Left colon (tissue), 2 donors: ENCODE measurements around the gene SBF2. TPM values are rescaled to one million over a fixed set of nuclear protein-coding genes. Genes with fewer than 3 reads are reported as not detected.
"Not testable (repeated sequence)": the region's sequence is repeated elsewhere in the genome, so short reads cannot be mapped to it uniquely, and the experiment has no call there.

Experiments
- ATAC-seq: fragments of 200-7000 bp; cut with Tn5 transposase; one replicate; pipeline ENCODE4 v1.9.1; 2020; ENCODE audit warnings: mild to moderate bottlenecking, moderate library complexity
- DNase-seq, 2 donors: peaks; one replicate each; pipeline ENCODE4 v3.0.0-alpha.2; 2020
- intact Hi-C, 2 donors: fragments of 100-400 bp; cut with DNase I in 1 of 2; cut with micrococcal nuclease in 1 of 2; formaldehyde crosslinking; loops; one replicate each; pipeline versions ENCODE4 v1.11.2 to v1.14.0; 2022; cut with DNase I, micrococcal nuclease
- total RNA-seq, 2 donors: library from RNA; stranded (reverse); fragmentation: NEBNext Ultra II Directional; extraction: Animal tissue kit (Norgen Biotek cat#: 25700); gene quantifications; one replicate each; pipeline ENCODE4 v1.2.1, GENCODE V29; 2021
- donor health status: DM: no; HTN: no; CAD: no.
- donor health status: DM: yes; HTN: yes; CAD: no.

Gene SBF2
- total RNA-seq, 2 donors from 2014 or later, result 46.4 to 49.9 TPM

- DNase-seq (no peak), ATAC-seq (no peak)
- intact Hi-C loops, result loop anchor here in 1 of 2 donors (5.0 kb wide), 1 partner anchor 128 kb away; no protein-coding TSS in a partner anchor
These were observed 548.4 kb downstream of the SBF2 start for GRCh38 chr11:9745411-9746211.

DNA sequence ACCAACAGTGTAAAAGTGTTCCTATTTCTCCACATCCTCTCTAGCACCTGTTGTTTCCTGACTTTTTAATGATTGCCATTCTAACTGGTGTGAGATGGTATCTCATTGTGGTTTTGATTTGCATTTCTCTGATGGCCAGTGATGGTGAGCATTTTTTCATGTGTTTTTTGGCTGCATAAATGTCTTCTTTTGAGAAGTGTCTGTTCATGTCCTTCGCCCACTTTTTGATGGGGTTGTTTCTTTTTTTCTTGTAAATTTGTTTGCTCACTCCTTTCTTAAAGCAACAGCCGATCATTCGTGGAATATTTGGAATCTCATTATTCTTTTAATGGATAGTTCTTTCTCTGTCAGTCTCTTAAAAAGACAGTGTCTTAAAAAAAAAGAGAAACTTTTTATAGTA is 550.5 kb downstream of the SBF2 start:
- ATAC-seq, intact Hi-C loops, DNase-seq: not testable (repeated sequence)

DNA sequence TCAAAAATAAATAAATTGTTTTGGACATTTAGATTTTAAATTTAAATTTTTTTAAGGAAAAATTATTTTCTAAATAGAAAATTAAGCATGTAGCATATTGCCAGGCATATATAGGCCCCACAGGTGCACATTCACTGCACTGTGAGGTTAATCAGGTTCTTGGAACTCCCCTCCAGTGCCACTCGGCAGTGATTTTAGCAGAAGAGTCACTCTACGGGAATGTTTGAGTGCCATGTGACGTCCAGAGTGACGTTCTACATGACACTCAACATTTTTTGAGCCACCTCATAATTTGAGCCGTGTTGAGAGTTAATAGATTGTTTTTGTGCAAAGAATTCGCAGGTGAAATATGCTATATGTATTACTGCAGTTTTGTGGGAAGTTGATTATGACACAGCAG is 552.8 kb downstream of the SBF2 start:
- no peak for ATAC-seq
- intact Hi-C loops, result no loop called here
- no peak for DNase-seq

GRCh38 chr11:9740202-9740883 is 553.7 kb downstream of the SBF2 start:
- intact Hi-C loops, result no loop called here
- DNase-seq (peak in 1 of 2 donors; percentile 61), ATAC-seq (peak; percentile 99)

DNA sequence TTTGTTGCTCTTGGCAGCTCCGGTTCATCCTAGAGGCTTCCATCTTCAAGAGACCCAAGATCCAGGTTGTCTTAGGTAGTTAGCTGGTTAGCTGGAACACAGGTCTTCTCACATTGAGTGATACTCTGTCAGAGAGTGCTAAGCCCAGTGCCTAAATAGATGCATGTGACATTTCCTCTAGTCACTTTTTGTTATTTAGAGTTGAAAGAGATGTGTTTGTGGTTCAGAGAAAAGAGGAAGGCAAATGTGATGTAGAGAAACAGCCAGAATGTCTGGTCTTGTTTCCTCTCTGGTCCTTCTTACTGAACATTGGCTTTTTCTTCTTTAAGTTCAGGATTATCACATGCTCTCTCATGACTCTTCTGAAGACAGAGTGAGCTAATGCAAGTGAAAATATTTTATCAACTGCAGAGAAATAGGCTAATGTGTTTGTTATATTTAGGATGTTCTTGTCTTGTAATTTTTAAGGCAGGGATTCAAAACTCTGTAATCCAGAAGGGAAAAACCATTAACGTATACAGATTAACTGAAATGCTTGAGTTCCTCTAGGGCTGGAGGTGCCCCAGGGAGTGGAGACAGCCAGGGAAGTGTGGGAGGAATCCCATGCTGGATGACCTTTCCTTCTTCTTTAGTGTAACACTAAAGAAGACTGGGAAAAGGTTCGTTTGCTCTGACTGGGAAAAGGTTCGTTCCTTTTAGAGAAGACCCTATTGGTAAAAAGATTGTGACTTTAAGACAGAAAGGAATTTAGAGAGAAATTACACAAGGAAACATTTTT is 554.7 kb downstream of the SBF2 start:
- DNase-seq (no peak), ATAC-seq (no peak)
- intact Hi-C loops, result no loop called here

DNA sequence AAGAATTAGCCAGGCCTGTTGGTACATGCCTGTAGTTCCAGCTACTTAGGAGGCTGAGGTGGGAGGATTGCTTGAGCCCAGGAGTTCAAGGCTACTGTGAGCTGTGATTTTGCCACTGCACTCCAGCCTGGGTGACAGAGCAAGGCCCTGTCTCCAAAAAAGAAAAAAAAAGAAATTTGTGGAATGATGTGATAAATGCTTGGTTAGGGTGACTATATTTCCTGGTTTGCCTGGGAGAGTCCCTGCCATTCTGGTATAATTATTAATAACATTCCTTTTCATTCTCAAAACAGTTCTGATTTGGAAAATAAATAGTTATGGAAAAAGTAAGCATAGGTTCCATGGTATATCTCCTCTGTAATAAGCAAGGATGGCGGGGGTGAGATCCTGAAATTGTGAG is 555.3 kb downstream of the SBF2 start:
- ATAC-seq, result no peak
- no peak for DNase-seq
- intact Hi-C loops, result no loop called here

DNA sequence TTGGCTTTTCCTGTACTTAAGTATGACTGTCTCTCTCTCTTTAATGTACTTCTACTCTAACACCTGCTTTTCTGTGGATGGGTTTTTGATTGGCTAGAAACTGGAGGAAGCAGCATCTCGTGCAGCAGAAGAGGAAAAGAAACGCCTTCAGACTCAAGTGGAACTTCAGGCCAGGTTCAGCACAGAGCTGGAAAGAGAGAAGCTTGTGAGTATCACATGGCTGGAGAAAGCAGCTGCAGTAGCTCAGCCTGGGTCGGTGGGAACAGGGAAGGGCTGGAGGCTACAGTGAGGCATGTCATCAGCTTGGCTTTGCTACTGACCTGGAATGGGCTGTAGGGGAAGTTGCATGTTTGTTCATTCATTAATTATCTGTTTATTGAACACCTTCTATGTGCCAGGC is 555.9 kb downstream of the SBF2 start:
- ATAC-seq (no peak), DNase-seq (peak in 1 of 2 donors; percentile 36)
- intact Hi-C loops, result no loop called here

DNA sequence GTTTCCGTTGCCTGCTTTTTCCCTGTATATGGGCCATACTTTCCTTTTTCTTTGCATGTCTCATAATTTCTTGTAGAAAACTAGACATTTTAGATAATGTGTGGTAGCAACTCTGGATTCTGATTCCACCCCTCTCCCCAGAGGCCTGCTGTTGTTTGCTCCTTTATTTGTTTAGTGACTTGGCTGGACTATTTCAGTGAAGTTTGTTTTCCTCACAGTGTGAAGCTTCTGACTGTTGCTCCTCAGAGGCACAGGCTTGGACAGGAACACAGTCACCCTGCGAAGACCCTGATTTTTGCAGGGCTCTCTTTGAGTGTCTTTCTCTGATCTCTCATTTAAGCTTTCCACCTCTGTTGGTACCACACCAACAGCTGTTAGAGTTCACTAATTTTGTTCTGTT is 557.7 kb downstream of the SBF2 start:
- ATAC-seq (no peak), DNase-seq (no peak)
- intact Hi-C loops, result no loop called here

- ATAC-seq, result no peak
- DNase-seq, result no peak
- intact Hi-C loops, result no loop called here
These were observed 558.1 kb downstream of the SBF2 start for GRCh38 chr11:9735919-9736318.

GRCh38 chr11:9735236-9735635 is 558.8 kb downstream of the SBF2 start:
- ATAC-seq, result no peak
- intact Hi-C loops, result no loop called here

GRCh38 chr11:9733212-9733611 is 560.8 kb downstream of the SBF2 start:
- ATAC-seq (no peak), DNase-seq (no peak)
- intact Hi-C loops, result no loop called here

More at GRCh38 chr11:9735236-9735635, 558.8 kb downstream of the SBF2 start:
- DNase-seq, result no peak

GRCh38 chr11:9732453-9732852 is 561.6 kb downstream of the SBF2 start:
- DNase-seq (no peak), ATAC-seq (no peak)
- intact Hi-C loops, result no loop called here

DNA sequence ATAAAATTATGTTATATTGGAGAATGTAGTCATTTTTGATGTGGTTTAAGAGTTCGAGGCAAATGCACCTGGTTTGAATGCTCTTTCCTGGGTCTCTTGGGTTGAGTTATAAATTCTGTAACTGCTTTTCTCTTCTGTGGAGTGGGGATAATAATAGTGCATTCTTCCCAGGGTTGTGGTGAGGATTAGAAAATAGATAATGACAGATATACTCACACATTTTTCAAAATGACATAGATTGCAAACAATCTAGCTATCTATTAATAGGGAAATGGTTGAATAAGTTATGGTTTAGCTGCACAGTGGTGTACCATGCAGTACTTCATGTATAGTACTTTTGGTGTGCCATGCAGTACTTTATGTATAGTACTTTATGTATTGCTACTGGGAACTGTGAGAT is 562.8 kb downstream of the SBF2 start:
- DNase-seq, result no peak
- intact Hi-C loops, result no loop called here
- ATAC-seq, result no peak

Other genes with a start within 250 kb of the SBF2 start
- gene ADM, start 10.9 kb upstream of the SBF2 start, total RNA-seq, result 10 to 100 TPM; 47.1 to 81.7 TPM
- gene AMPD3, start 161.0 kb upstream of the SBF2 start, total RNA-seq, result 10 to 100 TPM; 12.0 to 15.0 TPM
- gene RNF141, start 247.0 kb upstream of the SBF2 start, total RNA-seq, result 10 to 100 TPM; 36.5 to 40.4 TPM